GM12892 (cell line): ENCODE results near the gene SMPD3.

ENCODE experiments used
- POLR2A ChIP-seq: IDR thresholded peaks from 2 replicates; pipeline ENCODE4 v1.6.1; 2011; ENCODE audit warnings: low read depth, low read length, control low read depth
- POLR2AphosphoS5 ChIP-seq: IDR thresholded peaks from 2 replicates; pipeline ENCODE4 v1.6.1; 2011; ENCODE audit warnings: low read depth, low read length, control low read depth
- TAF1 ChIP-seq: IDR thresholded peaks from 2 replicates; pipeline ENCODE4 v1.6.1; 2011; ENCODE audit warnings: low read depth, mild to moderate bottlenecking, control low read depth, low read length, borderline replicate concordance

GRCh38 chr16:68372381-68372720 is 76.0 kb downstream of the SMPD3 start:
- TF ChIP-seq POLR2A: no peak
- no peak for TF ChIP-seq TAF1
- TF ChIP-seq POLR2AphosphoS5: no peak
